HuH-7.5 (cell line): Measurements from ENCODE around the gene SHE.
"Not testable (repeated sequence)": the region's sequence is repeated elsewhere in the genome, so short reads cannot be mapped to it uniquely, and the experiment has no call there.

Source experiments
- DNase-seq: peaks from one replicate; pipeline ENCODE4 v3.0.0; 2011; ENCODE audit warnings: low spot score

Gene SHE

DNA sequence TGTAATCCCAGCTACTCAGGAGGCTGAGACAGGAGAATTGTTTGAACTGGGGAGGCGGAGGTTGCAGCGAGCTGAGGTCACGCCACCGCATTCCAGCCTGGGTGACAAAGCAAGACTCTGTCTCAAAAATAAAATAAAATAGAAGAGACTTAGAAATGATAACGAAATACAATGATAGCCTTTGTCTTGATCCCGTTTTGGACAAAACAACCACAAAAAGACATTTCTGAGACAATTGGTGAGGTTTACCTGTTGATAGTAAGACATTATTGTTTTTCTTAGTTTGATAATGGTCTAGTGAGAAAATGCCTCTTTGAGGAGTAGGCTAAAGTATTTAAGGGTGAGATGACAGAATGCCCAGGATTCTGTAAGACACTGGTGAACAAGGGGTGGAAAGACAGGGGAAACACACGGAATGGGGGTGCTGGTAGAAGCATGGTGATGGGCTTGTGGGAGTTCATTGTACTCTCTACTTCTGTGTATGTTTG lies 11.9 kb upstream of the SHE start:
- DNase-seq = no peak

DNA sequence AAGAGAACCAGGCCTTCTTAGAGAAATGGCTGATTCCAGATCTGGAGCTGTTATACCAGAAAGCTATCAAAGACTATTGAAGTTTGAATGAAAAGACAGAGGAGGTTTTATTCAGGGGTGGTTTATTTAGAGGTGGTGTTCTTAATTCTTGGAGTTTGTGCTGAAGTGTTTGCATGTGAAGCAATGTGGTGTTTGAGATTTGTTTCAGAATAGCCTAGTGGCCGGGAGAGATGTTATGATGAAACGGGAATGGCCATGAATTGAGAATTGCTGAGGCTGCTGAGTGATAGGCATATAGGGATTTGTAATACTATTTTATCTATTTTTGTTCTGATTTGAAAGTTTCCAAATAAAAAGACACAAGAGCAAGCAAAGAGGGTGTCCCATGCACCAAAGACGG lies 10.5 kb upstream of the SHE start:
- DNase-seq = no peak

DNA sequence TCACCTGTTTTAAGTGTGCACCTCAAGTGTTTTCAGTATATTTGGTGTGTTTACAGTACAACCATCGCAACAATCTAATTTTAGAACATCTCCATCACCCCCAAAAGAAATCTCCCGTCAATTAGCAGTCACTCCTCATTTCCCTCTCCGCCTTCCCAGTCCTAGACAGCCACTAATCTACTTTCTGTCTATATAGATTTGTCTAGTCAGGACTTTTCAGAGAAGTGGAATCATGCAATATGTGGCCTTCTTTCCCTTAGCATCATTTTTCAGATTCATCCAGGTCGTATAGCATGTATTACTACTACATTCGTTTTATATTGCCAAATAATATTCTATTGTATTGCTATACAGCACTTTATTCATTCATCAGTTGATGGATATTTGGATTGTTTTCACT lies 1.7 kb upstream of the SHE start:
- no peak for DNase-seq

DNA sequence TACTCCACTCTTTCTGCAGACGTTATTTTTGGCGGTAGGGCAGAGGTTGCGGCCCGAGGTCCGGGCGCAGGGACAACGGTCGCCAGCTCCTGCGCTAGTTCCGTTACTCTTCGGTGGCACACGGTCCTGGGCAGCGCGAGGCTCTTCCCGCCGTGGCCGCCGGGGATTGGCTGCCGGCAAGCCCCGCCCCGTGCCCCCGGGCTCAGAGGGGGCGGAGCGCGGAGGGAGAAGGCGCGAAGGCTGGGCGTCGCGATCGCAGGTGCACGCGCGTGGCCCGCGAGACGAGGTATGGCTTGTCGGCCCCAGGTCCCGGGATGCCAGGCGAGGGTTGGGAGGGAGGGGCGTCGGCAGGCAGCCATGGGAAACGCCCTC lies 518 bp upstream of the SHE start:
- no peak for DNase-seq

DNA sequence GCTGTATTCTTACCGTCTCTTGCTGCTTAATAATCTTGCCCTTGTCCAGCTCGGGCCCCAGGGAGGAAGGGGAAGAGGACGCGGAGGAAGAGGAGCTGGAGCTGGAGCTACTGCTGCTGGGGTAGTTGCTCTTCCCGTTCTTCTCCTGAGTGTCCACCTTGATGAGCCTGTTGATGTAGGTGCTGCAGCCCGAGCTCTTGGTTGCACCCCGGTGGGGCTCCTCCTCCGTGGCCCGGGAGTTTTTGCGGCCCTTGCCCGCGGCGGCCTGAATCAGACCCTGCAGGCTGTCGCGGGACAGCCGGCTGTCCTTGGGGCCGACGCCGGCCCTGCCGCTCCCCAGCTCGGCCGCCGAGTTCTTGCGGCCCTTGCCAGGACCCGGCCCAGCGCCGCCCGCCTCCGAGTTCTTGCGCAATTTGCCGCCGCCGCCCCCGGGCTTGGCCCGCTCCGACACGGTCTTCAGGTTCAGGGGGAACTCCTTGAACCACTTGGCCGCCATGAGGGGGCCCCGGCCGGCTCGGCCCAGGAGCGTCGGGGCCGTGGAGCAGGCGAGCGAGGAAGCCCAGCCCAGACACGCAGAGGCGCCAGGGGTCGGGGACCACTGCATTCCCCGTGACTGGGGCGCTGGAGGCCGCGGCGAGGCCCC lies 668 bp downstream of the SHE start:
- DNase-seq = peak; percentile 66

DNA sequence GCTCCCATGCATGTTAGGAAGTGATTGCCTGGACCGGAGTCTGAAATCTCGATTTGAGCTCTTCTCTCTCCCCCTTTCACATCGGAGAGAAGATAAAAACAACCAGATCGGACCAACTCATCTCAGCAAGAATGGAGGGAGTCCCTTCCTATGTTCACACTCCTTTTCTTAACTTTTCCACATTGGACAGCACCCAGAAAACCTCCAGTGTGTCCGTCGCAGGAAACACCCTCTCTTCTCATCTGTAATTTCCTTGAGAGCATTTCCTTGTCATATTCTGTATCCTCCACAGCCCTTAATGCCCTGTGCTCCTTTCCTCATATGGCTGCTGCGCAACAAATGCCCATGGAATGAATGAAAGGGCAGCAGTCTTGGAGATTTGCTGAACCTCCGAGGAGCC lies 1.7 kb downstream of the SHE start:
- no peak for DNase-seq

DNA sequence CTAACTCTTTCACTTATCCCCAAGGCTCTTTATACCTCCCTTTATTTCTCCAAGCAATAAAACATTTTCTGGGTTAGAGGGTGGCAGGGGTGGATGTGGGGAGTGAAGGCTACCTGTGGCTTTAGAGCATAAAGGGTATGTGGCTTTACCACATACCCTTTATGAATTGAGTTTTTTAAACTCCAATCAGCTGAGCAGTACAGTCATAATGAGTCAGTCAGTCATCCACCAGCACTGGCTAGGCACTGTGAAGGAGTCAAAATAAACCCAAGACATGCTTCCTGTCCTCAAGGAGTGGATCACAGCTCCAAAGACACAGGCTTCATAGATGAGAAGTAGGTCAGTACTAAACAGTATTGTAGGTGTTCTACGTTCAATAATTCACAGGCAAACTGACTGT lies 2.8 kb downstream of the SHE start:
- DNase-seq = no peak

DNA sequence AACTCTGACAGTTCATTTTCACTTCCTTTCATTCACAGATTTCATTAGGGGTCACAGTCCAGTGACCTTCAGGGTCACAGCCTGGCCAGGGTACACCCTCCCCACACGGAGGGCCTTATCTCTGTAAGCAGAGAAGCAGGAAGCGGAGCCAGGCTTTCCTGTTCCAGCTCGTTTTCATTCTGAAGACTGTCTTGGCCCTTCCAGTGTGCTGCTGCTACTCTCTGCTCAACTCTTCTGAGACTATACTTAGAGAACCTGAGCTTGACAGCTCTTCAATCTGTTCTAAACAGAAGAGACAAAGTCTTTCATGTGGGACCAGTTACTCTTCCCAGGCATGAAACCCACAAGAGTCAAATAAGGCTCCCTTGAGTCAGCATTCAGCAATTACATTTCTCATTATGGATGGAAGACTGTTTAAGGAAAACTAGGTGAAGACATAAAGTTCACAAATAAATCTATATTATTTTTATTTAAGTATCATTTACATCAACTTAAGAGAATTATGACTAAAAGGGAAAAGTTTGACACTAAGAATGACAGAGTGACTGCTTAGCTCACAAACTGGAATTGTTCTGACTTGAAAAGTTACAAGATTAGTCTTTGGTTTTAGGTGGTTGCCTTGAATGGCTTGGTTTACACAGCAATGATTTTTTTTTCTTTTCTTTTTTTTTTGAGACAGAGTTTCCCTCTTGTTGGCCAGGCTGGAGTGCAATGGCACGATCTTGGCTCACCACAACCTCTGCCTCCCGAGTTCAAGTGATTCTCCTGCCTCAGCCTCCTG lies 5.0 kb downstream of the SHE start:
- peak; percentile 67 for DNase-seq

DNA sequence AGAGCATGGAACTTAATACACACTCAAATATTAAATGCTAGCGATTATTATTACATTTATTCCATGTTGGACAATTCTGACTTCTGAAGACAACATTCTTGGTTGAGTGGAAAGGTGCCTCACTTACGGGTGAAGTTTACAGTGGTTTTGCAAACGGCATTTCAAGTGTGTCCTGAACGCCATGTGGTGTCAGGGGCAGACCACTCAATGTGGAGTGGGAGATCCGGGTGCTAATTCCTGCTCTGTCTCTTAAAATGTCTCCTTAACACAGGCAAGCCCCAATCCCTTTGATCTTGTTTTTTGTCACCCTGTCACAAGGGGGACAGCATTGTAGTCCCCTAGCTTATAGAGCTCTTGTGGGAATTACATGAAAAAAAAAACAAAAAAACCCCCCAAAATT lies 5.8 kb downstream of the SHE start:
- DNase-seq = no peak

DNA sequence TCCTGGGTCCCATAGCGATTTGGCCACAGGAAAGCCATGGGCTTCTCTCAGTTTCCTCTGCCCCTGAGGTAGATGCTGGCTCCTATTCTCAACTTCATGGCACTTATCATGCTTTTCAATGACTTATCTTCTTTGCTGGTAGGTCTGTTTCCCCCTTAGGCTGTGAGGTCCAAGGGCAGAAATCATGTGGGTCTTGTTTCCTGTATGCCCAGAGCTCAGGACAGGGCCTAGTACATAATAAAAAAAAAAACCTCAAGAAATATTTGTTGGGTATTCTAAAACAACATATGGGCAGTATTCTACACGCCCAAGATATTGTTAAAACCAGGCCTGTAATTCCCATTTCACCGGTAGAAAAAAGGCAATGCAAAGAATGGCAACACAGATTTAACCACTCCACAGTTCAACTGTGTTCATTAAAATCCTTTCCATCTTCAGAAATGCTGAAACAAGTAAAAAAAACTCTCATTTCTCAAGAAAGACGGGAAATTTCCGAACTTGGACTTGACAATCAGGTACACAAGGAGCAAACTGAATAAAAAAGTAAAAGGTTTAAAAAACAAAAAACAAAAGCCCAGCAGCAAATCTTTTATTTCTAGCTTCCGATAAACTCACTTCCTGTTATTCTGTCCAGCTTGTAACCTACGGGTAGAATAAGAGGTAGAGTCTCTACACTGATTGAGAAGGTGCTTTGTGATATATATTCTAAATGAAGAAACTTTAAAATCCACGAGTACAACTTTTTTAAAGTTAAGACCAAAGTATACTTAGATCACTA lies 6.5 kb downstream of the SHE start:
- no peak for DNase-seq

DNA sequence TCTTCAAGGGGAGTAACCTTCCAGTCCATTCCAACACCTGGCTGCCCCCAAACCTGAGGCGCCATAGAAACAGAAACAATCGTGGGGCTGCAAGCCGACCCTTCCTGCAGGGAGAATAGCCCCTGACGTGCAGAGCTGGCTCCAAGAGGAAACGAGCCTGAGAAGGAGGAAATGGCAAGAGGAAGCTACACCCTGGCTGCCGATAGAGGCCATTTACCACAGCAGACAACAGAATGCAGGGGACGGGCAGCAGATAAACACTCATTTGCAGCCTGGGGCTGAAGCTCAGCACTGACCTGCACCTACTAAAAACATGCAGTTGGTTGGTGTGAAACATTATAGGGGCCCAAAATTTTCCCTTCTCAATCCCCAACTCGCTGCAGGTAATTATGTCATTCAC lies 8.9 kb downstream of the SHE start:
- no peak for DNase-seq

DNA sequence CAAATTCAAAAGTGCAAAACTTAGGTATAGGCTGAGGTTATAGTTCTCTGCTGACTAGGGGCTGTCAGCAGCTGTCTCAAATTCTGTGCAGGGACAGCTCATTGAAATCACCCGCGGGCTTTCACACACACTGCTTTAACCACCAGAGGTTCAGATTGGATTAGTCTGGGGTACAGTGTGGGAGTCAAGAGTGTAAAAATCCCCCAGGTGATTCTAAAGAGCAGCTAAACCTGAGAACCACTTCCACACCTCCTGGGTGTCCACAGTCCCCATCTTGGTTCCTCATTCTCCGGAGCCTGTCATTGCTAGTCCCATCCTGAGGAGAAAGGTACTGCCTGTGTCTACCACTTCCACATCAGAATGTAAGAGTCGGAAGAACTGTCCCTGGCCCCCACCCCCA lies 10.1 kb downstream of the SHE start:
- DNase-seq = no peak

DNA sequence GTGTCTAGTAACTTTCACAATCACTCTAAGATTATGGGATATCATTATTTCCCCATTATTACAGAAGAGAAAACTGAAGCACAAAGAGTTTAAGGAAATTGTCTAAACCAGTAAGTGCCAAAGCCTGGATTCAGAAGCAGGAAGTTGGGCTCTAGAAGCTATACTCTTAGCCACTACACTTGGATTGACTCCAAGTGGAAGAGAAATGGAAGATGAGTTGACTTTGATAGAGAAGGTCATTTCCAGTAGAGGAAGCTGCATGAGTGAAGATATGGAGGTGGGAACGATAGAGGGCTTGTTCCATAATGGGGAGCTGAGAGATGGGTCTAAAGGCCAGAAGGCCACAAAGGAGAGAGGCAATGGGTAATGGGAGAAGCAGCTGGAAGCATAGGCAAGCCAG lies 11.9 kb downstream of the SHE start:
- no peak for DNase-seq

DNA sequence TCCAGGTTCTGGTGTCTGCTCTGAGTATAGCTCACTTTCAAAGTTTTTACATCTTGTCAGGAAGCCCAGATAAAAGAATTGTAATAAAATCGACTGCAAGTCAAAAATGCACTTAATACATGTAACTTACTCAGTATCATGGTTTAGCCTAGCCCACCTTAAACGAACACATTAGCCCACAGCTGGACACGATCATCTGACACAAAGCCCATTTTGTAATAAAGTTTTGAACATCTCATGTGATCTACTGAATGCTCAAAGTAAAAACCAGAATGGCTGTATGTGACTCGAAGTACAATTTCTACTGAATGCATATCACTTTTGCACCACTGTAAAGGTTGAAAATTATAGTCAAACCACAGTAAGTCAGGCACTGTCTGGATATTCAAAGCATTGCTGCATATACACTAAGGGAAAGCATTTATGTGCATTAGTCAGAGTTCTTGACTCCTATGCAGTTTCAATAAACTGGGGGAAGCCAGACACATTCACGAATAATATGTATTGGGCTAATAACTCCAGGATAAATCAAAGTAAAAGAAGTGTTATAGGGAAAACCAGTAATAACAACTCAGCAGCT lies 12.4 kb downstream of the SHE start:
- DNase-seq = no peak

DNA sequence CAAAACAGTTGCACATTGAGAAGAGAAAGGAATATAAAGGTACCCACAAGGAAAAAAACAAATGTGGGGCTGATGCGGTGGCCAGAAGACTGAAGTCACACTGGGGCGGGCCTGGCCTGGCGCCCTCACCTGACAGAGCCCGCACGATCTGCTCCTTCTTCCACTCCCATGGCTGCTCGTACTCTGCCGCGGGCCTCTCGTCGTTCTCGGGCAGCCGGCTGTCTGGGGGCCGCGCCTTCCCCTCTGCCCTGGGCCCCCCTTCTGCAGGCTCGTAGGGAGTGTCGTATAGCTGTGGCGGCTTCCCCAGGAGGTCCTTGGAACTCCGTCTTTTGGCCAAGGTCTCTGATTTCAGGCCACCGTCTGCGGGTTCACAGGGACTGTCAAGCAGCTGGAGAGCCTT lies 13.3 kb downstream of the SHE start:
- DNase-seq = no peak

DNA sequence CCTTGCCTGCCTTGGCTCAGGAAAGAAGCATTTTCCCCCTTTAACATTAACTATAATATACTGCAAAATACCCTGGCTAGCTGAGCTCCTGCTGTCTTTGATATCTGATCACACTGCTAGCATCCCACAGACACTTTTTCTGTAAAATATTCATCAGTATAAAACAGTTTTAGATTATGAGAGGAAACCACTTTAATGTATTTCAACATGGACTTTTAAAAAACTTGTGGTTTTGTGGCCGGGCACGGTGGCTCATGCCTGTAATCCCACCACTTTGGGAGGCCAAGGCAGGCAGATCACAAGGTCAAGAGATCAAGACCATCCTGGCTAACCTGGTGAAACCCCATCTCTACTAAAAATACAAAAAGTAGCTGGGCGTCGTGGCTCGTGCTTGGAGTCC lies 15.5 kb downstream of the SHE start:
- not testable (repeated sequence) for DNase-seq

DNA sequence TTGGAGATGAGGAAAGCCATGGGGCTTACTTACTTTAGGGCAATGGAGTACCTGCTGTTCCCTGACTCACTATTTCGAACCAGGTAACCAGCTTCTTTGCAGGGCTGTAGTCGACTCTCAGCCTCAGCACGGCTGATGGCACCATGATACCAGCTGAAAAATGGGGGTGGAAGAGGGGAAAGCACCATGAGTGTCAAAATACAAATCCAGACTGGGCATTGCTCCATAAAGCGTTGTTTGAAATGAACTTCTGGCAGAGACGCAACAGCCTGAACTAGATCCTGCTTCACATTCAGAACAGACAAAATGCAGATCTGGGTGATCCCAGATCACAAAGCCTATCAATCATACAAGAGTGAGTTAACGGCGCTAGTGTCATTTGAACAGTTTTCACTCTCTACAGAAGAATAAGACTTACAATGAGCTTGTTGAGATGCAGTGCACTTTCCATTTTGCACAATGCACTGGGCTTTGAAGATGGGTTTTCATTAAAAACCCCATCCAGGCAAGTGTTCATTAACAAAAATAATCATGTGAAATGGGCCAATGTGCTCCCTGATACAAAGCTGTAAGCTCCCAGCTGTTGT lies 16.2 kb downstream of the SHE start:
- DNase-seq = no peak

DNA sequence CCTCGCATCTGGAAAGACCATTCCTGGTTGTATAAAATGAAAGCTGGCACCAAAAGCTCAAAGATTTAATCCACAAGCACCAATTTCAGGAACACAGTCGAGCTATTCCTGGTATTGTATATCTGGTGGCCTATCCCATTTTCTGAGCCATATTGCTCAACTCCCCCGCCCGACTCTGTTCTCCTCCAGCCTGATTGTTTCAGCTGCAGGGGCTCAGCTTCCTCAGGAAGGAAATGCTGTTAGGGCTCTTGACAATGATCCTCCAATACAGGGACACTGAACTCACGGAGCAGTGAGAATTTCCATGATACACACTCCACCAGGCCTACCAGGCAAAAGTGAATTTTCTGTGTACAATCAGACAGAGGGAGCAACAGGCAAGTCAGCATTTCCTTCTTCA lies 17.1 kb downstream of the SHE start:
- no peak for DNase-seq

DNA sequence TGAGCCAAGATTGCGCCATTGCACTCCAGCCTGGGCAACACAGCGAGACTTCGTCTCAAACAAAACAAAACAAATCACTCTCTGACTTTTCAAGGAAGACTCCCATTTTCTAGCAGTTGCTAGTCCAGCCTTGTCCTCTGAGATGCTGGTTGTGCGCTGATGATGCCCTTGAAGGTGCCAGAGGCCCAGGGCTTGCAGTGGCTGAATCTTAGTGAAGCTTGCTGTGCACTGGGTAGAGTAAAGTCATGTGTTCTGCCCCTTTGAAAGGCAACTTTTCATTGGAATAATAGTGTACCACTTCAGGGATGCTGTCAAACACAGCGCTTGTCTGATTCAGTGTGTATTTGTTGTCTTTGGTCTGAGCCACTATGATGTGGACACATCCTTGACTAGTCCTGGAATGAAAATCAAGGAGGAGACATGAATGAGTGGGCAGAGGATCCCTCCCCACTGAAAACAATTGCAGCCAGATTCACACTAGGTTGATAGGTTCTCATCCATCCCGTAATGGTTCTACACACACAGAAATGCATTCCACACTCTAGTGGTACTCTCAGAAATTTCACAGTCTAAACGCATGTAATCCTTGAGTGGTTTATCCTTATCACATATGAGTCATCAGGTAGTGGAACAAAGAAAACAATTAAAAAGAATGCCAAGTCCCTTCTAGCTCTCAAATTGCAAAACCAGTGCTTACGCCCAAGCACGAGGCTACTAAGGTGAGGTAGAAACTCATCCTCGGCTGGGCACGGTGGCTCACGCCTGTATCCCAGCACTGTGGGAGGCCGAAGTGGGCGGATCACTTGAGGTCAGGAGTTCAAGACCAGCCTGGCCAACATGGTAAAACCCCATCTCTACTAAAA lies 18.0 kb downstream of the SHE start:
- DNase-seq = no peak

DNA sequence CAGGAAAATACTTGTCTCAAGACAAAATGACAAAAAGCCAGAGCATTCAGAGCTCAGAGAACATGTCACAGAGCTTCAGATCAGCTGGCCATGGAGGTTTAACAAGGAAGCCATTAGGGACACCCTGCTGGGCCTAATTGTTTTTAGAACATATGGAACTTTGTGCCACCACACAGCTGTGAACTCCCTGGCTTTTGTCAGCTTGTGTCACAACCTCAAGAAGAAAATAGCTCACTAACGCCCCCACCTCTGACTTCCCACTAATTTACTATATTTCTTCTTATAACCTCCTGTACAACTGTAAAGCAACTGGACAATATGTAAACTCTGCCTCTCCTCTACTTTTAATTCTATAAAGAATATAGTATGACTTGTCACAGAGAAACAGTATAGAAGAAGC lies 21.2 kb downstream of the SHE start:
- no peak for DNase-seq

DNA sequence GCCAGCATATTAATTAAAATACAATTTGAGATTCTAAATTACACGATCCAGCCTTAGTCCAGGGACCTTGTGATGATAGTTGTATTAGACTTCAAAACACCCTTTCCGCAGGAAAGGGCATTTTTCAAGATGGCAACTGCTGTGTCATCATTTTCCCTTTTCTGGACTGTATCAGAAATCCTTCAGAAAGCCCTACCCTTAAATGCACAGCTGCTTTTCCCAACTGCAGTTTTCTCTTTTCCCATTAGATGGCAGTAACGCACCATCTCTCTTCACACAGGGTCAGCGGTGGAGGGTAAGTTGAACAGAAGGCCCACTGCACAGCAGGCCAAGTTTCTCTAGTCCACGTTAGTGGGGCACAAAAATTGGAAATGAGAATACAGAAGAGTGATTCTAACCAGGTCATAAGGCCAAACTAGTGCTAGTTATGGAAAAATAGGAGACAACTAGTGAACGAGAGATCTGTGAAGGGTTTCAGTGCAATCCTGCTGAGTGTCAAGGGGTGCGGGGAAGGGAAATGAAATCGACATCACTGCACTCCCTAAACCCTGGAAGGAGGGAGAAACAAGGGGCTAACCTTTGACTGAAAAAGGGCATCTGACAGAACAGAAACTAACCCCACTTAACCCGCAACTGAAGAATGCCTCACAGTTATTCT lies 22.3 kb downstream of the SHE start:
- DNase-seq = peak; percentile 83
